Subcutaneous abdominal adipose tissue (tissue), 5 donors: Measurements from ENCODE around the gene LRTM1.

Experiments
- H3K27ac ChIP-seq: one replicate; pipeline ENCODE4 v1.7.0; 2013; ENCODE audit warnings: low read depth, mild to moderate bottlenecking, inconsistent platforms, low read length, moderate library complexity
- H3K27me3 ChIP-seq, 5 donors: one replicate each; pipeline ENCODE4 v1.7.0; 2013; ENCODE audit warnings: low read length in 5 of 5, inconsistent platforms in 1 of 5; ENCODE audit not compliant: control insufficient read depth in 5 of 5, insufficient read depth in 4 of 5
- H3K36me3 ChIP-seq, 5 donors: one replicate each; pipeline ENCODE4 v1.7.0; 2013; ENCODE audit warnings: low read length in 5 of 5; ENCODE audit not compliant: control insufficient read depth in 5 of 5, insufficient read depth in 5 of 5
- H3K4me1 ChIP-seq, 5 donors: one replicate each; pipeline ENCODE4 v1.7.0; 2013; ENCODE audit warnings: low read length in 5 of 5, mild to moderate bottlenecking in 3 of 5, moderate library complexity in 1 of 5; ENCODE audit not compliant: control insufficient read depth in 5 of 5, insufficient read depth in 5 of 5
- H3K4me3 ChIP-seq, 5 donors: one replicate each; pipeline ENCODE4 v1.7.0; 2013; ENCODE audit warnings: low read length in 5 of 5, low read depth in 1 of 5
- H3K9ac ChIP-seq, 5 donors: one replicate each; pipeline ENCODE4 v1.7.0; 2013; ENCODE audit warnings: low read length in 5 of 5, mild to moderate bottlenecking in 4 of 5, moderate library complexity in 3 of 5
- H3K9me3 ChIP-seq, 5 donors: one replicate each; pipeline ENCODE4 v1.7.0; 2013; ENCODE audit warnings: low read length in 5 of 5; ENCODE audit not compliant: control insufficient read depth in 5 of 5
- donor health status: healthy.
- donor health status: healthy.
- donor health status: healthy.
- donor health status: healthy.
- donor health status: healthy.

LRTM1 gene

DNA sequence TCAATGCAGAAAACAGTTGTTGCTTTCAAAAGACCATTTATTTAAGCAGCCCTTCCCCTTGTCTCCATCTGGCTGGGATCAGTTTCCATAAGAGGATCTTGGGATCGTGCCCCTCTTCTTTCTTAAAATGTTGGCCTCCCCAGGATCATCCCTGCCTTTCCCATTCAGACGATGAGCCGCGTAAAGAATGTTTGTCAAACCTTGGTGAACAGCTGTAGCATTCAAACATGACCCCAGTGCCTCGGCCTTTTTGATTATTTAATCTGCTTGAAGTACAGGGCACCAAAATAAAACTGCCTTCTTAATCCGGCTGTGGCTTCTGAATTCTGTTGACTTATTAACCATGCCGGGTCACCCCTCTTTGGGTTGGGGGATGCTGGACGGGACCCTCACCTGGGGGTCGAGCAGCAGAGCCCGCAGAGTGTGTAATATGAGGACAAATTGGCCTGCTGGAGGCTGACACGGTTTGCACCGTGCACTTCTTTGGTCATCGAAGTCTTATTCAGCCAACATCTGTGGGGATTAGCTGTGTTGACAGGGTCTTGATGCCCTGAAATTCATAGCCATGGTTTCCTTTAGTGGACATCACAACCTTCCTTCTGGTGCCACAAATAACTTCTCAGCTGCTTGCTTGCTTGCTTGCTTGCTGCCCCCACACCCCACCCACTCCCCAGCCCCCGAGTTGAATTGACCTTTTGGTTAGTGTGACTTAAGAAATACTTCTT, at the start of gene LRTM1:
TSS of gene LRTM1 (minus strand) at position 14 of the 725 bp plus-strand sequence. CDS start 148 bp downstream, outside the sequence.
- no peak within 1 kb of the TSS for H3K9ac ChIP-seq
- no peak within 1 kb of the TSS for H3K4me3 ChIP-seq

GRCh38 chr3:54977439-54977838, 49.6 kb upstream of the LRTM1 start:
- no peak overlapping the region for H3K4me3 ChIP-seq

More for the DNA sequence above, at the start of gene LRTM1:
- Histone ChIP-seq H3K27ac (no peak within 1 kb of the TSS), H3K27me3 (no peaks in the 10 kb centered on the region), H3K36me3 (no peaks in the 10 kb centered on the region), H3K4me1 (no peaks in the 10 kb centered on the region), H3K9me3 (no peaks in the 10 kb centered on the region)

DNA sequence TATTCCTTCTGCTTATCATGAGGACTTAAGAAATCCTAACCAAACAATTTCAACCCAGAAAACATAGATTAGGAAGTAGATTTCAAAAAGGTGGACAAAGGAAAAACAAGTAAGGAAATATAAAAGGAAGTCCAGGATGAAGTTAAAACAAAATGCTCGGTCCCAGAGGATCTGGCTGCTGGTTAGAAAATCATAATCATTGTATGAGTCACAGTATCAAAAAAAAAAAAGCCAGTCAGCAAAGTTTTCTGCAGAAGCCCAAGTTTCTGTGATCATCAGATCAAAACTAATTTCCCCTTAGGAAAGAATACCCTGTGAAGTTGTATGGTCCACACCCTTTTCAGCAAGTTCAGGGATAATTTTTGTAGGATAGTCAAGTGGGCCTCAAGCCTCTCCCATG, 43.0 kb upstream of the LRTM1 start:
- Histone ChIP-seq H3K36me3 (no peaks in the 10 kb centered on the region), H3K4me3 (no peak overlapping the region), H3K9me3 (no peaks in the 10 kb centered on the region), H3K9ac (no peak overlapping the region), H3K4me1 (peaks cover 0 to 14% (median 11%) of the 10 kb centered on the region in 5 donors), H3K27ac (no peak overlapping the region), H3K27me3 (no peaks in the 10 kb centered on the region)

More at GRCh38 chr3:54977439-54977838, 49.6 kb upstream of the LRTM1 start:
- H3K27me3 ChIP-seq: no peaks in the 10 kb centered on the region
- H3K27ac ChIP-seq: no peak overlapping the region
- no peaks in the 10 kb centered on the region for H3K4me1 ChIP-seq
- H3K9me3 ChIP-seq: no peaks in the 10 kb centered on the region
- no peak overlapping the region for H3K9ac ChIP-seq
- H3K36me3 ChIP-seq: no peaks in the 10 kb centered on the region

GRCh38 chr3:54969652-54970051, 41.8 kb upstream of the LRTM1 start:
- no peaks in the 10 kb centered on the region for H3K9me3 ChIP-seq
- H3K27ac ChIP-seq: no peak overlapping the region
- no peak overlapping the region for H3K4me3 ChIP-seq
- peaks cover 0 to 17% (median 11%) of the 10 kb centered on the region in 5 donors for H3K4me1 ChIP-seq
- no peaks in the 10 kb centered on the region for H3K27me3 ChIP-seq
- no peak overlapping the region for H3K9ac ChIP-seq
- no peaks in the 10 kb centered on the region for H3K36me3 ChIP-seq

DNA sequence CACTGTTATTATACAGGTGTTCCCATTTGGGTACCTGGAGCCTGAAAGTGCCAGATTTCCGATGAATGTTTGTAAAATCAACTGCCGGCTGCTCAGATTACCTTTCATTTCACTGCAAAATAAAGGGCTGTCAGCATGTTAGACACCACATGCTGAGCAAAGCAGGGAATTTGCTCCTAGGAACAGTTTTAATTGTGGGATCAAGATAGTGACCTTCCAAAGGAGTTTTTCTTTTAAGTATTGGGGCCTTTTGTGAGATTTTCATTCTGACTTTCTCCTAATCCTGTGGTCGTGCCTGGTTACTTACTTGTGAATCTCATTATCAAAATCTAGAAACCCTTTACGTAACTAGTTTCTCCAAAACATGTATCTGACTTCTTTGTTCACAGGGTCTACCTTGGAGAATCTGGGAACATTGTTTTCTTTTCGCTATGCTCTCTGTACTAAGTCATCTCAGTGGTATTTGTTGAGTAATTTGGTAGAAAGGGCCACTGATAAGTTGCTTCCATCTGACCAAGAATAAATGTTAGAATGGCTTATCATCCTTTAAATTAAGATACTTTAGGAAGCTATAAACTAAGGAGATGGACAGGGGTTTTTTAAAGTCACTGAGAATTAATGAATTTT, 40.8 kb upstream of the LRTM1 start:
- Histone ChIP-seq H3K4me1 (peaks cover 0 to 22% (median 11%) of the 10 kb centered on the region in 5 donors), H3K27ac (no peak overlapping the region), H3K36me3 (no peaks in the 10 kb centered on the region), H3K9ac (no peak overlapping the region), H3K4me3 (no peak overlapping the region), H3K27me3 (no peaks in the 10 kb centered on the region), H3K9me3 (no peaks in the 10 kb centered on the region)

DNA sequence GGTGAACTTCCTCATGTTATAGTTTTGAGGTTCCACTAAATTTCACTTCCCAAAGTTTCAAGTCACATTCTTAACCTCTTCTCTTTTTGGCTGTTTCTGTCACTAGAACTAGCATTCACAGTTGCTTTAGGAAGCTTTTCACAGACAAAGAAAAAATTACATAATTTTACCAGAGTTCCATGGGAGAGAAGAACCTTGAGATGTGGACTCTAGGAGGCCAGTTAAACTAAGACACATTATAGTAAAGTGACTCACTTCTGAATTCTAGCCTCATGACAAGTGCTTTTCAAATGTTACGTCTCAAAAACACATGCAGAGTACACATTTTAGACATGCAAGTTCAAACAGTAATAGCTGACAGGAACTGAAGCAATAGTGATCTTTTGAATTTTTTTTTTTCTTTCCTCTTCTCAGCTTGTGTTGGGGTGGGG, 39.9 kb upstream of the LRTM1 start:
- Histone ChIP-seq H3K9ac (no peak overlapping the region), H3K27ac (no peak overlapping the region), H3K4me3 (no peak overlapping the region), H3K4me1 (peaks cover 0 to 22% (median 11%) of the 10 kb centered on the region in 5 donors), H3K9me3 (no peaks in the 10 kb centered on the region), H3K27me3 (no peaks in the 10 kb centered on the region), H3K36me3 (no peaks in the 10 kb centered on the region)

GRCh38 chr3:54966979-54967378, 39.1 kb upstream of the LRTM1 start:
- H3K4me3 ChIP-seq: no peak overlapping the region
- H3K36me3 ChIP-seq: no peaks in the 10 kb centered on the region
- H3K4me1 ChIP-seq: peaks cover 0 to 22% (median 11%) of the 10 kb centered on the region in 5 donors
- no peak overlapping the region for H3K9ac ChIP-seq
- H3K27me3 ChIP-seq: no peaks in the 10 kb centered on the region
- no peak overlapping the region for H3K27ac ChIP-seq
- H3K9me3 ChIP-seq: no peaks in the 10 kb centered on the region

GRCh38 chr3:54965746-54966145, 37.9 kb upstream of the LRTM1 start:
- Histone ChIP-seq H3K27me3 (no peaks in the 10 kb centered on the region), H3K4me3 (no peak overlapping the region), H3K9me3 (no peaks in the 10 kb centered on the region), H3K36me3 (no peaks in the 10 kb centered on the region), H3K4me1 (peaks cover 0 to 20% (median 8%) of the 10 kb centered on the region in 5 donors), H3K27ac (no peak overlapping the region), H3K9ac (no peak overlapping the region)

DNA sequence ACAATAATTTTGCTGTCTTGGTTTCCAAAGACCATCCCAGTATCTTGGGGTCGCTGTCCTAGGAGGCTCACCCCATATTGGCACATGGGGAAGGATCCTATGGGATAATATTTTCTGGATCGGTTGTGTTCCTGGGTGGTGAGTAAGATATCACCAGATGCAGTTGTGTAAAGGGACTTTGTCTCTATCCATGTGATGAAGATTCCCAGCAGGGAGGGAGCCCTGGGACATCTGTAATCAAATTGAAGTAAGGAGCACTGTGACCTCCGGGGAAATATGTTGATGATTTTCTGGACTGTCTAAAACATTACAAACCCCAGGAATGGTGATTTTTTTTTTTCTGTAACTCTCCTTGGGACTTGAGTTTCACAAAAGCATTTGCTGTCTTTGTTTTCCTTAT, 36.2 kb upstream of the LRTM1 start:
- H3K9me3 ChIP-seq: no peaks in the 10 kb centered on the region
- H3K36me3 ChIP-seq: no peaks in the 10 kb centered on the region
- H3K4me1 ChIP-seq: peaks cover 0 to 18% (median 8%) of the 10 kb centered on the region in 5 donors
- H3K9ac ChIP-seq: no peak overlapping the region
- H3K27me3 ChIP-seq: no peaks in the 10 kb centered on the region
- no peak overlapping the region for H3K27ac ChIP-seq
- H3K4me3 ChIP-seq: no peak overlapping the region

DNA sequence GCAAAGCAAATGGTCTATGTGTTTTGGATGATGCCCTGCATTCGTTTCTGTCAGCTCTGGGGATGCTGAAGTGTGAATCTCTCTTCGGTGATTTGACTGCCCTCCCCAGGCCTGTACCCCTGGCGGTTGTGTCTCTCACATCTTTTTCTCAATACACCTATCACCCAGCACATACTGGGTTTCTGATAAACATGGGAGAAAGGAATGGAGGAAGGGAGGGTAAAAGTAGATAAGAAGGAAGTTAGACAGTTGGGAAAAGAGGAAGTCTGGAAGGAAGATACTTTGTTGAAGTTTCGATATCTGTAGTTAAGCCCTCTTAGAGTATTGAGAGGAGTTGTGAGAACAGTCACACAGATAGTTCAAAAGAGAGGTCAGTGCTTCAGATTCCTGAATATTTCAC, 35.8 kb upstream of the LRTM1 start:
- Histone ChIP-seq H3K4me3 (no peak overlapping the region), H3K9me3 (no peaks in the 10 kb centered on the region), H3K27me3 (no peaks in the 10 kb centered on the region), H3K9ac (no peak overlapping the region), H3K4me1 (peaks cover 0 to 18% (median 8%) of the 10 kb centered on the region in 5 donors), H3K27ac (no peak overlapping the region), H3K36me3 (no peaks in the 10 kb centered on the region)
